ENCODE results near the gene HMCN2.

HMCN2 gene

GRCh38 chr9:130428086-130428665 is 162.6 kb downstream of the HMCN2 start:
- H3F3A ChIP-seq (ENCODE audit: low read depth) = no peaks in the 10 kb centered on the region
- no peaks in the 10 kb centered on the region for H3K27me3 ChIP-seq (ENCODE audit: insufficient read depth, low read length, poor library complexity, severe bottlenecking)
- H2AFZ ChIP-seq (ENCODE audit: low read length) = no peak overlapping the region
- H3K4me3 ChIP-seq (ENCODE audit: low read length, poor library complexity, severe bottlenecking) = no peak overlapping the region
- H3K4me1 ChIP-seq (ENCODE audit: insufficient read depth, low read length, poor library complexity, severe bottlenecking) = no peaks in the 10 kb centered on the region
- no peak overlapping the region for H3K4me2 ChIP-seq (ENCODE audit: low read depth, low read length, poor library complexity, severe bottlenecking)
- no peaks in the 10 kb centered on the region for H3K79me2 ChIP-seq (ENCODE audit: insufficient read depth, low read length)
- H3K9ac ChIP-seq (ENCODE audit: low read depth, low read length, poor library complexity, severe bottlenecking) = no peak overlapping the region
- TF ChIP-seq CTCF (conservative IDR thresholded peaks at IDR 0.05; ENCODE audit: low read length) (no peak), EZH2phosphoT487 (IDR thresholded peaks at IDR 0.05; ENCODE audit: borderline replicate concordance) (no peak)
- no peaks in the 10 kb centered on the region for H3K36me3 ChIP-seq (ENCODE audit: insufficient read depth, low read length)
- no peaks in the 10 kb centered on the region for H3K9me2 ChIP-seq (replicated peaks; ENCODE audit: low read depth, low read length)
- H4K20me1 ChIP-seq (ENCODE audit: insufficient read depth, low read length, poor library complexity, severe bottlenecking) = no peaks in the 10 kb centered on the region
- no peaks in the 10 kb centered on the region for H3K9me3 ChIP-seq (ENCODE audit: insufficient read depth, low read depth, low read length)

GRCh38 chr9:130429381-130429780 is 163.8 kb downstream of the HMCN2 start:
- Histone ChIP-seq H4K20me1 (ENCODE audit: insufficient read depth, low read length, poor library complexity, severe bottlenecking) (no peaks in the 10 kb centered on the region), H3K4me3 (ENCODE audit: low read length, poor library complexity, severe bottlenecking) (no peak overlapping the region), H3F3A (ENCODE audit: low read depth) (no peaks in the 10 kb centered on the region), H3K79me2 (ENCODE audit: insufficient read depth, low read length) (no peaks in the 10 kb centered on the region), H3K9me3 (ENCODE audit: insufficient read depth, low read depth, low read length) (no peaks in the 10 kb centered on the region), H3K4me1 (ENCODE audit: insufficient read depth, low read length, poor library complexity, severe bottlenecking) (no peaks in the 10 kb centered on the region), H3K36me3 (ENCODE audit: insufficient read depth, low read length) (no peaks in the 10 kb centered on the region), H2AFZ (ENCODE audit: low read length) (no peak overlapping the region), H3K27me3 (ENCODE audit: insufficient read depth, low read length, poor library complexity, severe bottlenecking) (no peaks in the 10 kb centered on the region), H3K4me2 (ENCODE audit: low read depth, low read length, poor library complexity, severe bottlenecking) (no peak overlapping the region), H3K9ac (ENCODE audit: low read depth, low read length, poor library complexity, severe bottlenecking) (no peak overlapping the region), H3K9me2 (replicated peaks; ENCODE audit: low read depth, low read length) (no peaks in the 10 kb centered on the region)
- no peak for TF ChIP-seq EZH2phosphoT487 (IDR thresholded peaks at IDR 0.05; ENCODE audit: borderline replicate concordance)
- no peak for TF ChIP-seq CTCF (conservative IDR thresholded peaks at IDR 0.05; ENCODE audit: low read length)

- Histone ChIP-seq H3K4me1 (ENCODE audit: insufficient read depth, low read length, poor library complexity, severe bottlenecking) (no peaks in the 10 kb centered on the region), H3K27me3 (ENCODE audit: insufficient read depth, low read length, poor library complexity, severe bottlenecking) (no peaks in the 10 kb centered on the region), H3K9ac (ENCODE audit: low read depth, low read length, poor library complexity, severe bottlenecking) (no peak overlapping the region), H3K4me3 (ENCODE audit: low read length, poor library complexity, severe bottlenecking) (no peak overlapping the region), H3F3A (ENCODE audit: low read depth) (no peaks in the 10 kb centered on the region), H3K4me2 (ENCODE audit: low read depth, low read length, poor library complexity, severe bottlenecking) (no peak overlapping the region), H2AFZ (ENCODE audit: low read length) (no peak overlapping the region), H3K79me2 (ENCODE audit: insufficient read depth, low read length) (no peaks in the 10 kb centered on the region), H3K9me3 (ENCODE audit: insufficient read depth, low read depth, low read length) (no peaks in the 10 kb centered on the region), H3K36me3 (ENCODE audit: insufficient read depth, low read length) (no peaks in the 10 kb centered on the region), H4K20me1 (ENCODE audit: insufficient read depth, low read length, poor library complexity, severe bottlenecking) (no peaks in the 10 kb centered on the region), H3K9me2 (replicated peaks; ENCODE audit: low read depth, low read length) (no peaks in the 10 kb centered on the region)
- TF ChIP-seq EZH2phosphoT487 (IDR thresholded peaks at IDR 0.05; ENCODE audit: borderline replicate concordance) (no peak), CTCF (conservative IDR thresholded peaks at IDR 0.05; ENCODE audit: low read length) (no peak)
Observed at GRCh38 chr9:130429831-130430230, 164.3 kb downstream of the HMCN2 start.
